ENCODE data around the gene C7. TPM values are rescaled to one million over a fixed set of nuclear protein-coding genes. Genes with fewer than 3 reads are reported as not detected.

The C7 gene
- total and polyA plus RNA-seq, 8 donors: 253 to 559 (median 474) TPM

- intact Hi-C loops (cut with DNase I): no loop called here
- Histone ChIP-seq H3K9me3 (no peaks in the 10 kb centered on the region), H3K27me3 (no peaks in the 10 kb centered on the region), H3K36me3 (no peaks in the 10 kb centered on the region), H3K27ac (peak overlapping the region; percentile 5 to 54), H3K4me1 (peaks cover 0 to 7% of the 10 kb centered on the region in 2 donors), H3K4me3 (no peak overlapping the region)
- ATAC-seq (peak; percentile 39), DNase-seq (no peak)
- no peak for TF ChIP-seq CTCF (IDR thresholded peaks at IDR 0.05)
These were observed 6.1 kb downstream of the C7 start for GRCh38 chr5:40915341-40915926.

DNA sequence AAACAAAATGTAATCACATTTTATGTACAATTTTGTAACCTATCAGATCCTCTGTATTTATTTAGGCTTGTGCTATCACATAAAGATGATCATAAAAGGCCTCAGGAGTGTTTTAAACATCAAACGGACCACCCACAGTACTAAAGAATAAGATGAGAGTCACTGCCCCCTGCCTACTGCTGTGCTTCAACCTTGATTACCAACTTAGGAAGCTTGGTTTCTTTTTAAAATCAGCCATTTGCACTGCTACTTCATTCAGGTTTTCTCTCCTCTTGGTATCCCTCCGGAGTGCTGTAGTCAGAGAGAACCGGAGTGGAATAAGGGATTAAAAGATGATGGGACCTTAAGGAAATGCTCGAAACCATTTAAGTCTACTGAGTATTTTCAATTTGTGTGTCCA, 6.9 kb downstream of the C7 start:
- intact Hi-C loops (cut with DNase I): no loop called here
- H3K4me3 ChIP-seq: no peak overlapping the region

DNA sequence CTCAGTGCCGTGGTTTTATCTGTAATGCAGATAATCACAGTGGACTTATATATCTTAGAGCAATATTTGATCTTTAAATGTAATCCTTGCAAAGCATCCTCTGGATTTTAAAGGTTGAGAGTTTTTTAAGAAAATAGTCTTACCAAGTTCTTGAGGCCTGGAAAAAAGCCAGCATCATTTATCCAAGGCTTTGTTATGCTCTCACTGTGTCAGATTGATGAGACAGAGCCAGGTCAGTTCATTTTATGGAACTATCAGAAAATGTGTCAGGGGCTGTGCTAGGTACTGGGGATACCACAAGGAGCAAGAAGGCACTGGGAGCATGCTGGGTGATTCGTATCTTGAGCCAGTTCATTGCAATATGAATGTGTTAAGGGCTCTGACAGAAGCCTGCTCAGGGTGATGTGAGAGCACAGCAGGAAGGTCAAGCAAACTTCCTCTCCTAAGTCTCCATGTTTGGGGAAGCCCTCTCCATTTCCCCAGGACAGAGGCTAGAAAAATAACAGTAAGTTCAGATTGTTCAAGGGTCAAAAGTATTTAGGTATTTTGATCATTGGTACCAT, 19.7 kb downstream of the C7 start:
- Histone ChIP-seq H3K9me3 (peaks cover 0 to 34% of the 10 kb centered on the region in 2 donors), H3K4me3 (no peak overlapping the region), H3K27ac (no peak overlapping the region), H3K36me3 (no peaks in the 10 kb centered on the region), H3K27me3 (no peaks in the 10 kb centered on the region), H3K4me1 (no peaks in the 10 kb centered on the region)
- TF ChIP-seq CTCF (IDR thresholded peaks at IDR 0.05): no peak
- ATAC-seq (no peak), DNase-seq (no peak)
- intact Hi-C loops (cut with DNase I): no loop called here

More for the DNA sequence above, 6.9 kb downstream of the C7 start:
- DNase-seq (no peak), ATAC-seq (no peak)
- Histone ChIP-seq H3K9me3 (no peaks in the 10 kb centered on the region), H3K36me3 (no peaks in the 10 kb centered on the region), H3K4me1 (peaks cover 0 to 7% of the 10 kb centered on the region in 2 donors), H3K27me3 (no peaks in the 10 kb centered on the region), H3K27ac (peak overlapping the region; percentile 5 to 54)
- TF ChIP-seq CTCF (IDR thresholded peaks at IDR 0.05): no peak

DNA sequence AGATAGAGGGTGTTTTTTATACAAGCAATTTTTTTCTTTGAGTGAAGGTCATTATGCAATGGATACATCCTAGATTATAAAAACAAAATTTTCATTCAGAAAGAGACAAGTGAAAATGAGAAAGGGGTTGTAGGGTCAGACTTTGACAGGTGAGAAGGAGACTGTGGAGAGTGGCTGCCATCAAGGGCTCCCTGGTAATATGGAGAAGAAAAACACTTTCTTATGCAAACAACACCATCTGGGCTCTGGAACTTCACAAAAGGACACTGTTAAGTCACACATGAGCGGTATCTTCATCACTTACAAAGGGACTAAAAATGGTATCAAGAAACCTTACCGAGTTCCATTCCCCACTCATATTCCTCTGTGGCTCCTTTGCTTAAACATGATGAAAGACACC, 23.5 kb downstream of the C7 start:
- Histone ChIP-seq H3K9me3 (peaks cover 0 to under 1% of the 10 kb centered on the region in 2 donors), H3K27ac (no peak overlapping the region), H3K4me3 (no peak overlapping the region), H3K27me3 (no peaks in the 10 kb centered on the region), H3K36me3 (no peaks in the 10 kb centered on the region), H3K4me1 (no peaks in the 10 kb centered on the region)
- DNase-seq: no peak
- no peak for TF ChIP-seq CTCF (IDR thresholded peaks at IDR 0.05)
- intact Hi-C loops (cut with DNase I): no loop called here
- no peak for ATAC-seq

GRCh38 chr5:40937075-40937474, 27.8 kb downstream of the C7 start:
- no peak overlapping the region for H3K4me3 ChIP-seq
- no peak overlapping the region for H3K27ac ChIP-seq
- H3K36me3 ChIP-seq: no peaks in the 10 kb centered on the region
- intact Hi-C loops (cut with DNase I): no loop called here
- H3K4me1 ChIP-seq: no peaks in the 10 kb centered on the region
- TF ChIP-seq CTCF (IDR thresholded peaks at IDR 0.05): no peak
- H3K27me3 ChIP-seq: no peaks in the 10 kb centered on the region
- no peak for ATAC-seq
- H3K9me3 ChIP-seq: no peaks in the 10 kb centered on the region
- DNase-seq: no peak

Data from left lung (tissue), 10 donors.